ENCODE data around the gene MC5R.

- no peak for TF ChIP-seq POLR2AphosphoS5 (IDR thresholded peaks at IDR 0.05)
- no peak for TF ChIP-seq POLR2A (IDR thresholded peaks at IDR 0.05; ENCODE audit: low read depth)
- TF ChIP-seq, protein P1, sequence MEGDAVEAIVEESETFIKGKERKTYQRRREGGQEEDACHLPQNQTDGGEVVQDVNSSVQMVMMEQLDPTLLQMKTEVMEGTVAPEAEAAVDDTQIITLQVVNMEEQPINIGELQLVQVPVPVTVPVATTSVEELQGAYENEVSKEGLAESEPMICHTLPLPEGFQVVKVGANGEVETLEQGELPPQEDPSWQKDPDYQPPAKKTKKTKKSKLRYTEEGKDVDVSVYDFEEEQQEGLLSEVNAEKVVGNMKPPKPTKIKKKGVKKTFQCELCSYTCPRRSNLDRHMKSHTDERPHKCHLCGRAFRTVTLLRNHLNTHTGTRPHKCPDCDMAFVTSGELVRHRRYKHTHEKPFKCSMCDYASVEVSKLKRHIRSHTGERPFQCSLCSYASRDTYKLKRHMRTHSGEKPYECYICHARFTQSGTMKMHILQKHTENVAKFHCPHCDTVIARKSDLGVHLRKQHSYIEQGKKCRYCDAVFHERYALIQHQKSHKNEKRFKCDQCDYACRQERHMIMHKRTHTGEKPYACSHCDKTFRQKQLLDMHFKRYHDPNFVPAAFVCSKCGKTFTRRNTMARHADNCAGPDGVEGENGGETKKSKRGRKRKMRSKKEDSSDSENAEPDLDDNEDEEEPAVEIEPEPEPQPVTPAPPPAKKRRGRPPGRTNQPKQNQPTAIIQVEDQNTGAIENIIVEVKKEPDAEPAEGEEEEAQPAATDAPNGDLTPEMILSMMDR (IDR thresholded peaks at IDR 0.05), result no peak
These were observed 49.0 kb downstream of the MC5R start for GRCh38 chr18:13872932-13873331.
